Mesothelial cell of epicardium (in vitro differentiated cells): ENCODE results near the gene OPCML. TPM values are rescaled to one million over a fixed set of nuclear protein-coding genes. Genes with fewer than 3 reads are reported as not detected.

ENCODE experiments used
- DNase-seq, 2 experiments: peaks; one replicate each; pipeline ENCODE4 v3.0.0; 2021; ENCODE audit warnings: low spot score in 2 of 2; ENCODE audit not compliant: unreplicated experiment in 2 of 2
- H3K27ac Mint-ChIP-seq: 2 replicates; pipeline ENCODE4 v1.8.0; 2021; ENCODE audit warnings: mixed read lengths
- H3K27me3 Mint-ChIP-seq: 2 replicates; pipeline ENCODE4 v1.8.0; 2021; ENCODE audit warnings: low read depth, mixed read lengths
- H3K36me3 Mint-ChIP-seq: 2 replicates; pipeline ENCODE4 v1.8.0; 2021; ENCODE audit warnings: mixed read lengths
- H3K4me1 Mint-ChIP-seq: 2 replicates; pipeline ENCODE4 v1.8.0; 2021; ENCODE audit warnings: mixed read lengths
- H3K4me3 Mint-ChIP-seq: 2 replicates; pipeline ENCODE4 v1.8.0; 2021; ENCODE audit warnings: mild to moderate bottlenecking, moderate library complexity, mixed read lengths
- H3K9me3 Mint-ChIP-seq: 2 replicates; pipeline ENCODE4 v1.8.0; 2021; ENCODE audit warnings: mixed read lengths
- total RNA-seq: library from RNA; stranded (reverse); gene quantifications from 3 replicates; pipeline ENCODE4 v1.2.1, GENCODE V29; 2021
- TF ChIP-seq, protein P1 (sequence below): fragments of 200-600 bp; sonication (generic); IDR thresholded peaks from one replicate; pipeline ENCODE4 v1.5.0; 2021; ENCODE audit warnings: antibody characterized with exemption; ENCODE audit not compliant: unreplicated experiment

Gene OPCML
- total RNA-seq, 1 donor from 2014 or later, result 3.0 TPM

DNA sequence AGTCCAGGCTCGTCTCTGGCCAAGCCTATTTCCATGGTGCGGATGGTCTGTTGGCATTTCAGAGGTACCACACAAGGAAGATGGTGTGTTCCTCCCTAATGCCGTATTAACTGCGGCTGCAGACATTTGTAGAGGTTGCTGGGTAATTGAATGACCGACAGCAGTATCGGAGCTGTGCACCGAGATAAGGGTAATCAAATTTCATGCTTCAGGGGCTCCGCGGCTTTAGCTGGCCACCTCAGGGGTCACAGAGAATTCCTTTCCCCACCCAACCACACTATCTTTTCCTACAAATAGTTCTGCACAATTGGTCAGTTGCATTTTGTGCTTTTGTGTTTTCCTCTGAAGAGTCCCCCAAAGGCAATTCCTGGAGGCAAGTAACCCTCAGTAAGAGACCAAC is 297.4 kb downstream of the OPCML start:
- no peaks in the 10 kb centered on the region for H3K36me3 Mint-ChIP-seq
- peaks cover 57% of the 10 kb centered on the region for H3K27me3 Mint-ChIP-seq
- DNase-seq, result no peak
- peaks cover 10% of the 10 kb centered on the region for H3K4me1 Mint-ChIP-seq
- TF ChIP-seq, protein P1, sequence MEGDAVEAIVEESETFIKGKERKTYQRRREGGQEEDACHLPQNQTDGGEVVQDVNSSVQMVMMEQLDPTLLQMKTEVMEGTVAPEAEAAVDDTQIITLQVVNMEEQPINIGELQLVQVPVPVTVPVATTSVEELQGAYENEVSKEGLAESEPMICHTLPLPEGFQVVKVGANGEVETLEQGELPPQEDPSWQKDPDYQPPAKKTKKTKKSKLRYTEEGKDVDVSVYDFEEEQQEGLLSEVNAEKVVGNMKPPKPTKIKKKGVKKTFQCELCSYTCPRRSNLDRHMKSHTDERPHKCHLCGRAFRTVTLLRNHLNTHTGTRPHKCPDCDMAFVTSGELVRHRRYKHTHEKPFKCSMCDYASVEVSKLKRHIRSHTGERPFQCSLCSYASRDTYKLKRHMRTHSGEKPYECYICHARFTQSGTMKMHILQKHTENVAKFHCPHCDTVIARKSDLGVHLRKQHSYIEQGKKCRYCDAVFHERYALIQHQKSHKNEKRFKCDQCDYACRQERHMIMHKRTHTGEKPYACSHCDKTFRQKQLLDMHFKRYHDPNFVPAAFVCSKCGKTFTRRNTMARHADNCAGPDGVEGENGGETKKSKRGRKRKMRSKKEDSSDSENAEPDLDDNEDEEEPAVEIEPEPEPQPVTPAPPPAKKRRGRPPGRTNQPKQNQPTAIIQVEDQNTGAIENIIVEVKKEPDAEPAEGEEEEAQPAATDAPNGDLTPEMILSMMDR, result no peak
- H3K4me3 Mint-ChIP-seq, result no peak overlapping the region
- no peak overlapping the region for H3K27ac Mint-ChIP-seq
- peaks cover 5% of the 10 kb centered on the region for H3K9me3 Mint-ChIP-seq

DNA sequence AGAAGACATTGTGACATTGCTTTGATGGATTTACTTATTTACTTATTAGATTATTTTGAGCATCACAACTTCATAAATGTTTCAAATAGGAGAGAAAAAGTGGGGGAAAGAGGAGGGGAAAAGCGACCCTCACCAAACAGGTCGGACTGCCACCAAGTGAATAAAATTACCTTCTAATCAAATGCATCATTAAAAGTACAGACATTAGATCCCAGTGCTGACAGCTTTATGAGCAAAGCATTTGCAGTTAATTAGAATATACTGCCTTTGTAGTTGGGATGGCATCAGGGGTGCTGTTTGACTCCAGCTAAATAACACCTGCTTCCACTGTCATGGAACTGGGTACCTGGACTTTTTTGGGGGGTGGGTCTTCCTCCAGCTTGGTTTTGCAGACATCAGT is 299.6 kb downstream of the OPCML start:
- TF ChIP-seq, protein P1, result no peak
- Mint-ChIP-seq H3K4me1 (peaks cover 28% of the 10 kb centered on the region), H3K36me3 (no peaks in the 10 kb centered on the region), H3K9me3 (peaks cover 5% of the 10 kb centered on the region), H3K4me3 (no peak overlapping the region), H3K27me3 (peaks cover 64% of the 10 kb centered on the region), H3K27ac (no peak overlapping the region)
- DNase-seq, result no peak

DNA sequence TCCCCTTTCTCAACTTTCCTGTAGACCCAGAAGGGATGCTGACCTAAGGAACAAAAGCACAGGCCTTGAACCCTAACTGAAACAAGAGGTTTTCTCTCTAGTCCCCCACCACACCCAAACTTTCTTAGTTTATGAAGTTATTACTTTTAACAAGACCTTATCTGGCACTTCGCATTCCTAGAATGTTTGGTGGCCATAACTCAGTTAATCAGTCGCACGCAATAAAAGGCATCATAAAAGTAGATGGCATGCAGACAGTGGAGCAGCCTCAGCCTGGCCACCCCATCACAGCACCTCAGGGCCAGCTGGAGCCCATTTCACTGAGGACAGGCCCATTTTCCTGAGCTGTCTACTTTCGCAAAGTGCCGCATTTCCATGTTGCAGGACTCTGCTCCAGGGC is 301.9 kb downstream of the OPCML start:
- H3K4me3 Mint-ChIP-seq, result no peak overlapping the region
- no peaks in the 10 kb centered on the region for H3K36me3 Mint-ChIP-seq
- H3K4me1 Mint-ChIP-seq, result peaks cover 28% of the 10 kb centered on the region
- peaks cover 5% of the 10 kb centered on the region for H3K9me3 Mint-ChIP-seq
- no peak overlapping the region for H3K27ac Mint-ChIP-seq
- DNase-seq, result no peak
- peaks cover 64% of the 10 kb centered on the region for H3K27me3 Mint-ChIP-seq
- TF ChIP-seq, protein P1, result no peak

DNA sequence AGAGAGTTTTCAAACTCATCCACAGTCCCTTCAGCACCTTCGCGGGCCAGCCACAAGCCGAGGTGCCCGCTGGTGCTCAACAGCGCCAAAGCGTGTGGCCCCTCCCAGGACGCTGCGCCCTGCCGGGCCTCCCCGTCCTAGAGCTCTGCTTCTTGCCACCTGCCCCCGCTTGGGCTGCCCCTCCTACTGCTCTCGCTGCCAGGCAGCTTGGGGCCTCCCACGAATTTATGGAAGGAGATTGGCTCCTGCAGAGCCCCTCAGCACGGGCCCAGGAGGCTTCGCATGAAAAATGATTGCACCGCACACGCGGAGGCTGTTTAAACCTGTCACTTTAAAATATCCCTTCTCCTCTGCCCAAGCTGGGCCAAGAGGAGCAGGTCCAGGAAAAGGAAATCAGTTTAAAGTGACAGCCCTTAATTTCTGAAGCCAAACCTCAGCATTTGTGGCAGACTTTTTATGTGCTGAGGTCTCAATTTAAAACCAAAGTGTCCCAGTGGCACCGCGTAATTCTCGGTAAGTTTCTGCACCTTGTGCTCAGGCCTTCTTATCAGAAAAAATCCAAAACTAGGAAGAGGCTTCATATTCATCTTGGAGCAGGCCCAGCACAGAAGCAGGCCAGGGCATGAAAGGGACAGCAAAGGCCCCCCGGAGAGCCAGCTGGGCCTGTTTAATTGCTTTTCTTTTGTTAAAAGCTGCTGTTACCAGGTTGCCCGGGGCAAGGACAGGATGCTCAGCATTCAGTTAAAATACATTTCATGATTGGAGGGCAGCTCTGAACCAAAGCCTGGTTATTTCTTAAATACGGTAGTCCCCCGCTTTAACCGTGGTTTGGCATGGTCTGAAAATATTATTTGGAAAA is 303.6 kb downstream of the OPCML start:
- TF ChIP-seq, protein P1, result no peak
- Mint-ChIP-seq H3K9me3 (peaks cover 3% of the 10 kb centered on the region), H3K36me3 (no peaks in the 10 kb centered on the region), H3K27me3 (peaks cover 60% of the 10 kb centered on the region), H3K4me3 (no peak overlapping the region), H3K4me1 (peaks cover 28% of the 10 kb centered on the region), H3K27ac (no peak overlapping the region)
- DNase-seq, result peak in 1 of 2 experiments; percentile 43

DNA sequence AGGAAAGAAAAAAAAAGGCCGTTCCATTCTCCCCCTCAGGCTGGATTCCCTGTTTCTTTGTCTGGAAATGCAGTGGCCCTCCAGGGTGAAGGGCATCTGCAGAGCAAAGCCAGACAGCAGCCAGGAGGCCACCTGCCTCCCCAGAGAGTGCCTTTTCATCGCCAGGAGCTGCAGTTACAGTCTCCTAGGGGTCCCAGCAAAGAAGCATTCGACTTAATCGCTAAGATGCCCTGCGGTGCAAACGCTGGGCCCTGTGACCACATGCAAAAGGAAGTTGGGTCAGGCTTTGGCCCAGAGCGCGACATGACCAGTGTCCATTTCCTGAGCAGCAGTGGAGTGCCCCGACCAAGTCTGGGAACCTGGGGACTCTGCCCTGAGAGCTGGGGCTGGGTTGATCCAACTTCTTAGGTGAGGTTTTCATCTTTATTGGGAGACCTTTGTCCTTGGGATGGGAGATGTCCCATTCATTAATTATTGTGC is 304.6 kb downstream of the OPCML start:
- no peaks in the 10 kb centered on the region for H3K9me3 Mint-ChIP-seq
- no peaks in the 10 kb centered on the region for H3K36me3 Mint-ChIP-seq
- H3K27ac Mint-ChIP-seq, result no peak overlapping the region
- peaks cover 63% of the 10 kb centered on the region for H3K27me3 Mint-ChIP-seq
- TF ChIP-seq, protein P1, result no peak
- peaks cover 28% of the 10 kb centered on the region for H3K4me1 Mint-ChIP-seq
- no peak for DNase-seq
- H3K4me3 Mint-ChIP-seq, result no peak overlapping the region
